K562 (cell line): ENCODE measurements around the gene TLDC2. TPM values are rescaled to one million over a fixed set of nuclear protein-coding genes. Genes with fewer than 3 reads are reported as not detected.

Experiments used
- ATAC-seq: fragments of 200-7000 bp; cut with Tn5 transposase; 3 replicates; pipeline ENCODE4 v1.9.1; 2020; ENCODE audit warnings: moderate library complexity
- BruUV-seq: library from RNA; stranded (reverse); fragments of 400-500 nt; replicated peaks from 2 replicates; lab custom pipeline; 2021; lab: Mats Ljungman, UMichigan
- CTCF ChIA-PET: fragments of 300-600 bp; formaldehyde crosslinking; extraction: SDS; loops from one replicate; lab custom pipeline; 2021; ENCODE audit warnings: low intra/inter-chr PET ratio; lab: Yijun Ruan, JAX
- POLR2A ChIA-PET: fragments of 300-600, 350-650 bp; sonication (Branson Sonifier 250); formaldehyde crosslinking; extraction: SDS; loops from one replicate; lab custom pipeline; 2021; ENCODE audit warnings: antibody characterized with exemption, inconsistent platforms; lab: Yijun Ruan, JAX
- DNase-seq, 4 experiments: peaks; one replicate each; pipeline versions ENCODE4 v3.0.0 to v3.0.0-alpha.2; 2011 to 2018; ENCODE audit warnings: low spot score in 3 of 4, mixed read lengths in 3 of 4; ENCODE audit errors: extremely low read depth in 1 of 4
- FAIRE-seq: peaks from 2 replicates; lab custom pipeline; 2011; peaks lifted over from hg19 to GRCh38; lab: Jason Lieb, UNC
- H2AFZ ChIP-seq: 2 replicates; pipeline ENCODE4 v1.6.0; 2011; ENCODE audit warnings: low read depth, low read length, control low read depth, inconsistent platforms
- H3K27ac ChIP-seq: fragments of 200-600 bp; 3 replicates; pipeline ENCODE4 v1.8.0; 2011; ENCODE audit warnings: low read depth, mild to moderate bottlenecking, control low read depth, inconsistent platforms, low read length, moderate library complexity, mixed read lengths; ENCODE audit errors: extremely low read depth
- H3K27me3 ChIP-seq, 2 experiments: fragments of 300-600 bp in 1 of 2; 2 replicates in 1 of 2; 3 replicates in 1 of 2; pipeline versions ENCODE4 v1.6.0 to v1.8.0; 2011; ENCODE audit warnings: inconsistent platforms in 2 of 2, low read length in 2 of 2, mild to moderate bottlenecking in 1 of 2, mixed read lengths in 1 of 2, moderate library complexity in 1 of 2; ENCODE audit not compliant: control insufficient read depth in 2 of 2, insufficient read depth in 2 of 2
- H3K36me3 ChIP-seq: fragments of 300-600 bp; 3 replicates; pipeline ENCODE4 v1.8.0; 2011; ENCODE audit warnings: mild to moderate bottlenecking, low read length, inconsistent platforms; ENCODE audit not compliant: control insufficient read depth, insufficient read depth
- H3K4me1 ChIP-seq, 2 experiments: fragments of 200-600 bp in 1 of 2; replicated peaks in 1 of 2; 2 replicates in 1 of 2; 3 replicates in 1 of 2; pipeline versions ENCODE4 v1.5.1 to v1.8.0; 2011; ENCODE audit warnings: inconsistent platforms in 2 of 2, low read length in 2 of 2, mild to moderate bottlenecking in 1 of 2, mixed read lengths in 1 of 2, moderate library complexity in 1 of 2; ENCODE audit not compliant: control insufficient read depth in 2 of 2, insufficient read depth in 2 of 2
- H3K4me2 ChIP-seq: 2 replicates; pipeline ENCODE4 v1.6.1; 2011; ENCODE audit warnings: low read length, control low read depth, inconsistent platforms, mixed read lengths; ENCODE audit not compliant: insufficient read depth
- H3K4me3 ChIP-seq: fragments of 200-600 bp; sonication (generic), shearing (Covaris generic); 2 replicates; pipeline ENCODE4 v1.5.1; 2016; ENCODE audit warnings: control low read depth, inconsistent platforms
- H3K79me2 ChIP-seq: fragments of 200-600 bp; 3 replicates; pipeline ENCODE4 v1.8.0; 2011; ENCODE audit warnings: low read length, inconsistent platforms; ENCODE audit not compliant: control insufficient read depth, insufficient read depth
- H3K9ac ChIP-seq, 2 experiments: 2 replicates each; pipeline versions ENCODE4 v1.6.0 to v1.6.1; 2011; ENCODE audit warnings: low read depth in 2 of 2, low read length in 2 of 2, control low read depth in 1 of 2, inconsistent platforms in 1 of 2, mild to moderate bottlenecking in 1 of 2, mixed read lengths in 1 of 2; ENCODE audit not compliant: insufficient read depth in 1 of 2
- H3K9me1 ChIP-seq: one replicate; pipeline ENCODE4 v1.6.0; 2011; ENCODE audit warnings: inconsistent platforms, mild to moderate bottlenecking, low read length, moderate library complexity; ENCODE audit not compliant: control insufficient read depth, insufficient read depth
- H3K9me3 ChIP-seq: replicated peaks from 2 replicates; pipeline ENCODE4 v1.5.1; 2011; ENCODE audit warnings: low read depth, low read length, inconsistent platforms; ENCODE audit not compliant: control insufficient read depth, insufficient read depth
- H4K20me1 ChIP-seq: replicated peaks from 2 replicates; pipeline ENCODE4 v1.6.1; 2011; ENCODE audit warnings: low read length, inconsistent platforms, mixed read lengths; ENCODE audit not compliant: control insufficient read depth, insufficient read depth
- ATF2 ChIP-seq: sonication (generic); formaldehyde crosslinking; IDR thresholded peaks from 2 replicates; pipeline ENCODE4 v1.8.1; 2022; ENCODE audit warnings: missing genetic modification reagents
- CBFA2T3 ChIP-seq: fragments of 450-650 bp; IDR thresholded peaks from 2 replicates; pipeline ENCODE4 v1.6.1; 2017
- CEBPB ChIP-seq: fragments of 450-650 bp; IDR thresholded peaks from 2 replicates; pipeline ENCODE4 v1.6.1; 2016; ENCODE audit warnings: missing genetic modification characterization, missing compliant biosample characterization
- MCM5 ChIP-seq: fragments of 450-650 bp; IDR thresholded peaks from 2 replicates; pipeline ENCODE4 v1.6.1; 2016; ENCODE audit warnings: low read depth
- NR2C2 ChIP-seq, 2 experiments: fragments of 200-800 bp in 1 of 2; sonication (Bioruptor generic) in 1 of 2; sonication (generic) in 1 of 2; formaldehyde crosslinking in 1 of 2; IDR thresholded peaks; 2 replicates each; pipeline versions ENCODE4 v1.6.1 to v1.8.0; 2016 to 2022; ENCODE audit warnings: mild to moderate bottlenecking in 1 of 2, missing compliant biosample characterization in 1 of 2, missing genetic modification characterization in 1 of 2, missing genetic modification reagents in 1 of 2
- PML ChIP-seq: IDR thresholded peaks from 2 replicates; pipeline ENCODE4 v1.6.1; 2012; ENCODE audit warnings: low read length, inconsistent platforms
- POLR2AphosphoS5 ChIP-seq: IDR thresholded peaks from 2 replicates; pipeline ENCODE4 v1.6.1; 2011; ENCODE audit warnings: mild to moderate bottlenecking, low read depth, low read length, moderate library complexity; ENCODE audit not compliant: control insufficient read depth, insufficient read depth
- RBM25 ChIP-seq: fragments of 200-400 bp; formaldehyde crosslinking; IDR thresholded peaks from 2 replicates; pipeline ENCODE4 v1.6.1; 2018; ENCODE audit warnings: low read length, low read depth, moderate library complexity; ENCODE audit not compliant: severe bottlenecking
- ZFP36 ChIP-seq: fragments of 150-350 bp; IDR thresholded peaks from 2 replicates; pipeline ENCODE4 v1.6.1; 2018; ENCODE audit warnings: low read length, low read depth; ENCODE audit not compliant: partially characterized antibody
- ZNF41 ChIP-seq: fragments of 250-450 bp; sonication (Bioruptor Pico); conservative IDR thresholded peaks from 2 replicates; pipeline ENCODE4 v1.4.0; 2020; ENCODE audit warnings: mild to moderate bottlenecking
- ZNF79 ChIP-seq: fragments of 250-450 bp; sonication (Bioruptor Pico); IDR thresholded peaks from 2 replicates; pipeline ENCODE4 v1.4.0; 2020; ENCODE audit warnings: low read depth, mild to moderate bottlenecking, moderate library complexity
- WGBS: fragments of 100-300 bp; shearing (Covaris generic); methylation state at CpG from one replicate; pipeline ENCODE4 v1.1.6; 2016; ENCODE audit warnings: low coverage, mixed read lengths; ENCODE audit not compliant: insufficient coverage; ENCODE audit errors: missing lambda C conversion rate; 5-methylcytosine and 5-hydroxymethylcytosine counted together
- in situ Hi-C: fragments of 300-500 bp; cut with MboI; formaldehyde crosslinking; loops from 4 replicates; pipeline ENCODE4 v1.15.0; 2018; ENCODE audit warnings: inconsistent platforms, mixed read lengths
- intact Hi-C: fragments of 100-400 bp; cut with micrococcal nuclease; formaldehyde crosslinking; loops from 2 replicates; pipeline ENCODE4 v1.14.2; 2022
- polyA plus RNA-seq, 8 experiments: library from polyadenylated mRNA; depleted of rRNA in 4 of 8; stranded (reverse) in 5 of 8; unstranded in 3 of 8; fragments of >200 nt; fragmentation: Nextera tagmentation in 2 of 8; fragmentation: Illumina TruSeq in 1 of 8; extraction: Ambion mirVana in 2 of 8; extraction: Trizol in 1 of 8; gene quantifications; 2 replicates each; pipeline versions ENCODE4 v1.2.1 to v1.2.3, GENCODE V29; 2011 to 2014; ENCODE audit warnings: inconsistent platforms in 1 of 8, missing spikeins in 1 of 8
- total RNA-seq, 7 experiments: library from RNA; depleted of rRNA in 6 of 7; stranded (reverse); fragments of >200 nt in 6 of 7; fragmentation: Illumina TruSeq in 2 of 7; extraction: Trizol in 2 of 7; gene quantifications; 2 replicates each; pipeline versions ENCODE4 v1.2.1 to v1.2.3, GENCODE V29; 2011 to 2021; ENCODE audit warnings: low replicate concordance in 1 of 7

The TLDC2 gene
- total and polyA plus RNA-seq, 9 of the 15 experiments (the other 6 are each of a cell fraction or from before 2014, with no cell fraction given): not detected

GRCh38 chr20:36866164-36866563 lies 9.8 kb upstream of the TLDC2 start (continued):
- TF ChIP-seq ATF2 (CRISPR knock-in tag) (no peak), PML (no peak), CEBPB (no peak)

GRCh38 chr20:36866681-36867495 lies 9.1 kb upstream of the TLDC2 start:
- H3K27me3 ChIP-seq: no peaks in the 10 kb centered on the region
- H3K9me1 ChIP-seq: no peaks in the 10 kb centered on the region
- intact Hi-C loops (no loop called here), in situ Hi-C loops (no loop called here)
- H3K27ac ChIP-seq: no peak overlapping the region
- peaks cover 10 to 41% of the 10 kb centered on the region in 2 experiments for H3K4me1 ChIP-seq
- CTCF ChIA-PET: interaction anchor here (0.6 kb wide), 1 partner anchor 483 kb away, joined by 8 read pairs; no protein-coding TSS in a partner anchor
- no peak overlapping the region for H3K4me2 ChIP-seq
- peaks cover 15% of the 10 kb centered on the region for H3K79me2 ChIP-seq
- no peaks in the 10 kb centered on the region for H3K9me3 ChIP-seq
- FAIRE-seq (no peak), DNase-seq (no peak), ATAC-seq (no peak)
- 56% methylated on average over 8 of the region's 8 CpGs for WGBS
- H2AFZ ChIP-seq: peak overlapping the region; percentile 25; the same call in 1 of the 2 replicates
- no peaks in the 10 kb centered on the region for H4K20me1 ChIP-seq
- no TSS peak for BruUV-seq
- no peak overlapping the region for H3K4me3 ChIP-seq
- no peaks in the 10 kb centered on the region for H3K36me3 ChIP-seq
- peak overlapping the region in 1 of 2 experiments; percentile 21; a peak in 1 of 4 replicates for H3K9ac ChIP-seq
- POLR2A ChIA-PET: interaction anchor here (0.6 to 1.5 kb wide), 2 partner anchors 16 to 361 kb away, joined by 3 to 4 read pairs; no protein-coding TSS in a partner anchor
- TF ChIP-seq RBM25 (peak; percentile 49), POLR2AphosphoS5 (no peak), MCM5 (no peak), CBFA2T3 (no peak), NR2C2 (CRISPR knock-in tag; IDR thresholded peaks at IDR 0.05) (no peak), NR2C2 (tag; IDR thresholded peaks at IDR 0.05) (no peak), ZNF79 (CRISPR knock-in tag) (peak; percentile 19; the same call in 1 of the 2 replicates), ZFP36 (peak; percentile 81), ZNF41 (CRISPR knock-in tag) (no peak)
